ENCODE data around the gene FBN2.

- no peak for TF ChIP-seq CTCF (IDR thresholded peaks at IDR 0.05)
- TF ChIP-seq POLR2AphosphoS5 (IDR thresholded peaks at IDR 0.05) = no peak
- TF ChIP-seq POLR2A (IDR thresholded peaks at IDR 0.05; ENCODE audit: low read depth) = no peak
- no peak for TF ChIP-seq EP300 (IDR thresholded peaks at IDR 0.05)
Observed at GRCh38 chr5:128334010-128334716, 203.9 kb downstream of the FBN2 start.

Measured in esophagus muscularis mucosa (tissue), 4 donors.